Stimulated activated CD4-positive, alpha-beta T cell treated with anti-CD3 and anti-CD28 coated beads, Interleukin-2, amount 100 ng/mL, for 48 hours (primary cell): ENCODE results near the gene MLYCD.
A peak's percentile ranks its signal among the peaks of the same experiment; 100 is the strongest.

Experiments
- DNase-seq, 2 donors: peaks; one replicate each; pipeline ENCODE4 v3.0.0-alpha.2; 2020

The MLYCD gene

DNA sequence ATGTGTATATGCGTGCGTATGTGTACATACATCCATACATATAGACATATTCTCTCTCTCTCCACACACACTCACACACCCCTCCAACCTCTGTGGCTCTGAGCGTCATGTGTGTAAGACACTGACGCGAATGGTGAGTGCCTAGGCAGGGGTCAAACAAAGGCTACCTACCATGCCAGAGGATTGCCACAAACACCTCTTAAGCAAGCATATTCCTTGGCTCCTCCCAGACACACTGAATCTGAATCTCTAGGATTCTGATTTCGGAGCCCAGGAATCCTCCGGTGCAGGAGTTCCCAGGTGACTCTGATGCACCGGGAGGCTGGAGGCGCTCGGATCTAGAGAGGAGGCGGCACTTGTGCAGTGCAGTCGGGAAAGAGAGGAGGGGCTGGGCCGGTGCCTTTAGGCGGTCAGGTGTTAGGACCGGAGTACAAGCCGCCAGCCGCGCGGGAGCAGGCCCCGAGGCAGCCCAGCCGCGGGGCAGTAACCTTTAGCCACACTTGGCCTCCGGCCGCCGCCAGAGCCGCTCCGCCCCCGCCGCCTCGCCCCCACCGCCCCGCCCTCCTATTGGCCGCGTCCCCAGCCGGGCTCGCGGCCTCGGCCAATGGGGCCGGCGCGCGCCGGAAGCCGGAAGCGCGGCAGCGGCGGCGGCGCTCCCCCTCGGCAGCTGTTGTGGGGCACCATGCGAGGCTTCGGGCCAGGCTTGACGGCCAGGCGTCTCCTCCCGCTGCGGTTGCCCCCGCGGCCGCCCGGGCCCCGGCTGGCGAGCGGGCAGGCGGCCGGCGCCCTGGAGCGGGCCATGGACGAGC, at the start of gene MLYCD:
TSS of gene MLYCD (plus strand) at position 653 of the 809 bp plus-strand sequence. CDS start at position 683, 30 bp downstream.
- peak; percentile 55 to 62 for DNase-seq

DNA sequence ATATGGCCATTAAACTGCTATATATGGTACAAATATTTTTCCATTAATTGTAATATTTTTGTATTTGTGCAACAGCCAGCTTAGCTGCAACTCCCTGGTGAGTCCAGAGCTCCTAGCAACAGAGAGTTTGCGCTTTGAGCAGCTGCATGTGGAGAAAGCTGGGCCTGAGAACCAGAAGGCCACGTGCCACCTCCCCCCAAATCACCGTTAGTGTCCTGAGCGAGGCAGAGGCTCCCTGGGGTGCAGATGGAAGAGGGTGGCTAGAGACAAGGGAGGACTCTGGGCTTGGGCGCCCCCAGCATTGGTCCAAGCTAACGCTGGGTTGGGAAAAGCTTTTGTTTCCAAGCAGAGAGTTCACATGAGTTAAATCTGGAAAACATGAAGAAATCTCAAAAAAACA, 49.5 kb upstream of the MLYCD start:
- DNase-seq = no peak

DNA sequence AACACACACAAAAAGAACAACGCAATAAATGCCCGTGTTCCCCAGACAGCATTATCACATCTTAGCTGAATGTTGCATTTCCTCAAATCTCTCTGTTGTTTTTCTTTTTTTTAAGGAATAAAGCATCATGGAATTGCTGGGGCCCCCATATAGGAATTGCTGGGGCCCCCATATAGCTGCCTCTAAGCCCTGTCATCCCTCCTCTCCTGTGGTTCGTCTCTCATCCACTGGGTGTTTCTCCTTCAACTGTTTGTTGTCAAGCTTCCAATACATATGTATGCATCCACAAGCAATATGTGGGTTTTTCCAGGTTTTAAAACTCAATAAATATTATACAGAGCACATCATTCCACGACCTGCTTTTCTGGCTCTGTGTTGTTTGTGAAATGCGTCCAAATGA, 48.0 kb upstream of the MLYCD start:
- DNase-seq = no peak

DNA sequence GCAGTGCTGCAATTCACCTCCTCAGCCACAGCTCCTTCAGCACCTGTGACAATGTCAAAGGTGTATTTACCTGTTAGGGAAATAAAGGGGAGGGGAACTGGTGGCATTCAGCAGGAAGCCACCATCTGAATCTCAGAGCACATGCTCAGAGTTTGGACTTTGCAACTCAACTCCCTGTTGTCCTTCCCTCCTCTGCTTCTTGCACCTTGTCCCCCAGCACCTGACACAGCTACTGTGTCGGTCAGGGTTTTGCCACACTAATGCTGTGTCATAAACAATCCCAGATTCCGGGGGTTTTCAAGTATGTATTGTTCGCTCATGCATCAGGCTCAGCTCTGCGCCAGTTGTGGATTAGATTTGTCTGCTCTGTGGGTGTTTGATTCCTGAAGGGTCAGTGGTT, 47.4 kb upstream of the MLYCD start:
- DNase-seq = no peak

DNA sequence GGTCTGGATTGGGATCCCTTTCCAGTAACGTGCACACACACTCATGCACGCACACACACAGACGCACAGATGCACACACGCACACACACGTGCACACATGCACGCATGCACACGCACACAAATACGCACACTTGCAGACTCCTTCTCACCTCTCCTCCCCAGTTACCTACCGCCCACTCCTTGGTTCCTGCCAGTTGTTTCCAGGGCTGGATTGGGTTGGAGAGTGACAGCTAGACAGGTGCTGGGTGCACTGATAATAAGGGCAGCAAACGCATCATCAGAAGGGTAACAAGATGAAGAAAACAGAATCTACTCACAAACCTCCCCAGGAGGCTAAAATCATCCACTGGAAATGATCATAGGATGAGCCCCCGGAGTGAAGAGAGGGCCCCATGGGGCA, 46.1 kb upstream of the MLYCD start:
- DNase-seq = no peak

DNA sequence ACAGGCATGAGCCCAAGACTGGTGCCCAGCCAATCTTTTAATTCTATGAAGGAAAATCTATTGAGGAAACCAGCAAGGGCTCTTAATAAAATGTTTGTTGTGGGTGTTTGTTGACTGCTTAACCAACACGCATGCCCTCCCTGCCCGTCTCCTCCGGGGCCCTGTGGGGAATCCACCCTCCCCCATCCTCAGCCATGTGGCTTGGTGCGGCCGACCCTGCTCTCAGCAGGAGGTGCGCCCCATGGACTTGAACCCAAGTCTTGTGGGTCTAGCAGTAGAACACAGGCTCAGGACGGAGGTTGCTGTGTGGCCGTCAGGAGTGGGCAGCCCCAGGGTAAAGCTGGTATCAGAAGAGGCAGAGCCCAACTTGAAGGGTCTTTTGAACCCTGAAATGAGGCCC, 45.1 kb upstream of the MLYCD start:
- DNase-seq = no peak

DNA sequence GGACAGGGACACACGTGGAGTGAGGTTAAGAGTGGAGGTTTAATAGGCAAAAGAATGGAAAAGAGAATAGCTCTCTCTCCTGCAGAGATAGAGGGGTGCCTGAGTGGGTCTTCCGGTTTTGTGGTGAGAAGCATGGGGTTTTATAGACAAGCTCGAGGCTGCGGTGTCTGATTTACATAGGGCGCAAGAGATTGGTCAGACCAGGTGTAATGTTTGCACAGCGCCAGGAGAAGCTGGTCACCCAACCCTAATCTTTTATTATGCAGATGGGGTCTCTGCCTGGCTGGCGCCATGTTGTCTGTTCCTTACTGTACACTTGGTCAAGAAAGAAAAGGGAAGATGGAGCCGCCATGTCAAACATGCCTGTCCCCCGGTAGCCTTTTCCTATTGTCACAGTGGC, 44.5 kb upstream of the MLYCD start:
- DNase-seq = no peak

DNA sequence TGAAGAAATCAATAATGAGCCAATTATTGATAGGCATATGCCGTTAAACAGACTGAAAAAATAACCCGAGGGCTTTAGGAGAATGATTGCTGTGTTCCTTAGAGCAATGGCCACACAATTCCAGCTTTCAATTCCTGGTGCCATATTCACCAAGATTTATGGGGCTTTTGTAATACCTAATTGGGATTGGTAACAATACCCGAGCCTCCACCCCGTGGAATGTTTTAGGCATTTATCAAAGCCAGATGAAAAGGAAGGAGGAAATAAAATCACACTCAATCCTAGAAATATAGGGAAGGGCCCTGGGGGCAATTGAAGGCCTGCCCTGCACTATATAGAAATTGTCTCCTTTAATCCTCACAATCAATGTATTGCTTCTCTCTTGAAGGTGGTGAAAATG, 42.1 kb upstream of the MLYCD start:
- no peak for DNase-seq

DNA sequence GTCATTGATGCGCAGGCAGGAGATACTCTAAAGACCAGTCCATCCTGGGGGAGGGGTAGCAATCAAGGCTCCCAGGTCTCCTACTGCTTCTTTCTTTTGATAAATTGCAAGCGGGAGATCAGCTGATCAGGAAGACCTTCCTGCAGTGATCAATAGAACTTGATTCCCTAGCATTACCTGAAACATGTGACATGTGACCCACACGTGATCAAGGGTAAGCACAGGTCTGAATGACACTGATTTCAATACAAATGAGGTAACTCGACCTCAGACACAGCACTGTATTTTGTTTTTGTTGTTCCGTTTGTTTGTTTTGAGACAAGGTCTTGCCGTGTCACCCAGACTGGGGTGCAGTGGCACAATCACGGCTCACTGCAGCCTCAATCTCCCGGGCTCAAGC, 39.6 kb upstream of the MLYCD start:
- DNase-seq = no peak

DNA sequence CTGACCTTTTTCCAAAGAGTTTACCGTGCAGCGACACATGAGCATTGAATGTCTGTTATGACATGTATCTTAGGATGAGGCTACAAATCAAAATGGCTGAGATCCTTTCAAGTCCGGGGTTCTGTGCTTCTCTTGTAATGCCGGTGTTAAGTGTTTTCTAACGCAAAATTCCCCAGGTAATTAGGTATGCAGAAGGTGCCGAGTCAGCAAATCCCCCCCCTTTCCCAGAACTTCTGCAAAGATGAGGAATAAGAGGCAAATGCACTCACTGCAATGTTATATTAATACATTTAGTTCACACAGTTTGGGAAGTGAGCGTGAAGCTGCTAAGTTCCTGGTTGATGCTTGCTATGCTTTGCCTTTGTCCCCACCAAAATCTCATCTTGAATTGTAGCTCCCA, 36.3 kb upstream of the MLYCD start:
- DNase-seq = no peak

DNA sequence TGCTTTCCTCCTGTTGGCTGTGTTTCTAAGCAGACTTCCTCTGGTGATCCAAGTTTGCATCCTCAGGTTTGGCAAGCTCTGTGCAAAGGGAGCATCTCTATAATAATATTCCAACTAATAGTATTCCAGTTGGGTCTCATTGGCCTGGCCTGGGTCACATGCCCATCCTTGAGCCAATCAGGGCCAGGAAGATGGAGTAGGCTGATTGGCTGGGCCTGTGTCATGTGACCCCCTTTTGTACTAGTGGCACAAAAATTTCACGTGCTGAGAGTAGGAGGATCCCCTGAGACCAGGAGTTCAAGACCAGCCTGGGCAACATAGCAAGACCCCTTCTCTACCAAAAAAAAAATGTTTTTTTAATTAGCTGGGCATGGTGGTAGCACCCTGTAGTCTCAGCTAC, 35.2 kb upstream of the MLYCD start:
- no peak for DNase-seq

DNA sequence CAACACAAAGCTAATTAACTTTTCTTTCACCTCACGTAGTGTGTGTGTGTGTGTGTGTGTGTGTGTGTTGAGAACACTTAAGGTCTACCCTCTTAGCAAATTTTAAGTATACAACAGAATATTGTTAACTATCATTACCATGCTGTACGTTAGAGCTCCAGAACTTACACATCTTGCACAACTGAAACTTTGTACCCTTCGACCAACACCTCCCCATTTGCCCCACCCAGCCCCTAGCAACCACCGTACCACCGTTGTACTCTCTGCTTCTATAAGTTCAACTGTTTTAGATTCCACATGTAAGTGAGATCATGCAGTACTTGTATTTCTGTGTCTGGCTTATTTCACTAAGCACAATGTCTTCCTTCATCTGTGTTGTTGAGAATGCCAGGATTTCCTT, 28.1 kb upstream of the MLYCD start:
- DNase-seq = no peak

DNA sequence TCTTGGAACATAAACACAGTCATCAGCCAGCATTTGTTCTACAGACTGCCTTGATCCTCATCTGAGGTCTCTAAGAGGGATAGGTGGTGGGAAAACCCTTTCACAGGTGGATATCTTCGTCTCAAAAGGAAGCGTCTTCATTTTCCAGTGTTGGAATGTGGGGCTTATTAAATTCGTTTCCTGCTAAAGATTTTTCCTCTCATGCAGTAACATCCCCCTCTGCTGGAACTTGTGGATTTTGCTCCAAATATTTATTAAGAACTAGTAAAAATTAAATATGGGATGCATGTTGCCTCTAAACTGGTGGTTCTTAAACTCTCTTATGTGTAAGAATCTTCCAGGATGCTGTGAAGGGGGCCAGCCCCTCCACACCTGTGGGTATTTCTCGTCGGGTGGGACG, 20.1 kb upstream of the MLYCD start:
- no peak for DNase-seq

DNA sequence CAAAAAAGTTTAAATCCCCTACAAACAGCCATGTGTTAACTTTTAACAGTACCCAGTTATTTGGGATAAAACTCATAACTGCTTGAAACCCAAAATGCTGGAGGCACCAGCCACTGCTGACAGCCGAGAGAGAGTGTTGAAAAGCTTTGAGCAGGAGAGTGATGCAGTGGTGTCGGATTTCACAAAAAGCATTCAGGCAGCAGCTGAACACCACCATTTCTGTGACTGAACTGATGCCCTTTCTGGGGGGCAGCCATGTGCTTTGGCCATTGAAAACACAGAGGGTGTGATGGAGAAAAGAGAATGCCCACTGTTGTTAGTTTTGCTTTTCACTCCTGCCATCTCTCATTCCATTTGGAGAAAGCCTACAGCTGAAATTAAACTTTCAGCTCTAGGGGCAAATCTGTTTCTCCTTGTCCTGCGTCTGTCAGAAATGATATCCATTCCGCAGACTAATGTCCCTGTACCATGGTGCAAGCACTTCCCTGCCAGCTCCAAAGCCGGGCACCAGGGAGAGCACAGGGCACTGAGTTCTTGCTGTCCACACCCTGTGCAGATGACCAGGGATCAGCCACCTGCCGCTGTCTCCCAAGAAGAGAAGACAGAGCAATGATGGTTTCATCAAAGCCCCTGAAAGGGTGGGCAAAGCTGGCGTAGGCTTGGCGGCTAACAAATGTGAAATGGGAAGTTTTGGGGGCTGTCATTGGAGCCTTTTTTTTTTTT, 16.6 kb upstream of the MLYCD start:
- no peak for DNase-seq

DNA sequence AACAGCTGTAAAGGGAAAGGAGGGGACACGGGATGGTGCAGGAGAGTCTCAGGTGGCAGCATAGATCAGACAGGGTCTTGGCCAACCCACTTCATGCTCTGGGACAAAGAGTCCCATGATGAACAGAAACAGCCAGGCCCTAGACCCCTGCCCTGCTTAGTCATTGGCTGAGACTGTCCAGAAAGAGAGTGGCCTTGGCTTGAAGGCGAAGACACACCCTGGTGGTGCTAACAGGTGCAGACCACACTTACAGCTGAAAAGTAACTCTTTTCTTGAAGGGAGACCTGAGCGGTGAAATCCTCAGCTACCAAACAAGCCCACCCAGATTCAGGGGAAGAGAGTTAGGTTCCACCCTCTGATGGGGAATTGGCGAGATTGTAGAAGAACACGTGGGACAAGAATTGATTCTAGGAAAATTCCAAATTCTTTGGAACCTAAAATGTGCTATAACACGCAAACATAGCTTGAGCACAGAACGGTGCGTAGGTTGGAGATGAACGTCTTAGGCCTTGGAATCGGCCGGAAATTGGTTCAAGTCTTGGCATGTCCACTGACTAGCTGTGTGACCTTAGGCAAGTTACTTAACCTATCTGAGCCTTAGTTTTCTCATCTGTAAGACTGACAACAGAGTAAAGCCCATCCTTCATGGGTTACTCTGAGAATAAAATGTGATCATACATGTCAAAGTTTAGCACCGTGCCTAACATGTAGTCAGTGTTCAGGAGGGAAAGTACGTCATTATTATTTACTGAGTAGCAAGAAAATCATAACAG, 12.5 kb upstream of the MLYCD start:
- no peak for DNase-seq

DNA sequence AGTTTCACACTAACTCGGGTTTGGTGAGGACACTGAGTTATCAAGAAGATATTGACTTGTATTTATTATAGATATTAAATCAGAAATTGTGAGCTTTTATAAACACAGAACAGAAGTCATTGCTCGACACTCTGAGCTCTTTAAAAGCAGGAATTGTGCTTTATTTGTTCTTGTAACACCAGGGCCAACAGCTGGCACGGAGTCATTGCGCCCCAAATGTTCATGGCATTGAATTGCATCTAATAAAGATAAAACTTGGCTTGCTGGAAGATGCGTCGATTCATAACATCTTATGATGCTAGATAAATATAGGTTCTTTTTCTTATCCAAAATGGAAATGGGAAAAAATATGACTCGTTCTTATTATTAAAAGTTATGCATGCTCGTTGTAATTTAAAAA, 11.8 kb upstream of the MLYCD start:
- DNase-seq = no peak

DNA sequence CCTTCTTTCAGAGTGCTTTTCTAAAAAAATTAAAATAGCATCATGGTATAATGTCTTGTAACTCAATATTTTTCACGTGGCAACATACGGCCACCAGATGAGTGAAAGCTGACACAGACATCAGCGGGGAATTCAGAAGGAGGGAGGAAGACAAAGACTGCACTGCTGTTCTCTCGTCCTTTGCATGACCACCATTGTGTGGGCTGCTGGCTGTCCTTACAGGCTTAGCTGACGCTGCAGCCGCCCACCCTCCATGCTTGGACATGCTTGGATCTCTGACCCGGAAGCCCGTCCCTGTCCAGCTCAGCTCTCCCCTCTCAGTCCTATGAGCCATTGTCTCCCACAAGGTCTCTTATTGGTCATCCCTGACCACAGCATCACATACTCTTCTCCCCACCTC, 11.4 kb upstream of the MLYCD start:
- DNase-seq = no peak

DNA sequence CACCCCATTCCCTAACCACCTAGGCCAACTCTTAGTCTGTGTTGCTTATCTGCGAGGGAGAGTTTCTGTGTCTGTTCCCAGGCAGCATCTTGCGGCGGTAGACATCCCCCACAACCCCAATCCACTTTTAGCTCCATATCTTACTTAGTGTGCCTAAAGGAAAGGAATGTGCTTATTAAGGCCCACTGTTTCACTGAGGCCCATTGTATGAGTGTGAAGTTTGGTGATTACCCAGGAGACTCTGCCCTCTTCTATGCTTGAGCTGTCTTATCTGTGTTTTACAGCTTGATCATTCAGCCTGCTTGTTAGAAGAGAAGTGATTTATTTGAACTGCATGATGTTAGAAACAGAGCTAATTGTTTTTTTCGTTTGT, 10.3 kb upstream of the MLYCD start:
- no peak for DNase-seq

DNA sequence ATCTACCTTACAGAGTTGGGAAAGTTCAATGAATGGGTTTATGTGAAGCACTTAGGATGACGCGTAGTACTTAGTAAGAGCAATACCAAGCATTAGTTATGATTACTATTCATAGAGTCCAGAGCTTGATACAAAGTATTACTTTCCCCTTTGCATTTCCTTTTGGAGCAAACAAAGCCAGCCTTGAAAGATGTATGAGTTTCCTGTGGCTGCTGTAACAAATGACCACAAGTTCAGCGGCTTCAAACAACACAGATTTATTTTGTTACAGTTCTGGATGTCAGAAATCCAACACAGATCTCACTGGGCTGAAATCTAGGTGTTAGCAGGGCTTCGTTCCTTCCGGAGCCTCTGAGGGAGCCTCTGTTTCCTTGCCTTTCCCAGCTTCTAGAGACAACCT, 8.6 kb upstream of the MLYCD start:
- DNase-seq = no peak

DNA sequence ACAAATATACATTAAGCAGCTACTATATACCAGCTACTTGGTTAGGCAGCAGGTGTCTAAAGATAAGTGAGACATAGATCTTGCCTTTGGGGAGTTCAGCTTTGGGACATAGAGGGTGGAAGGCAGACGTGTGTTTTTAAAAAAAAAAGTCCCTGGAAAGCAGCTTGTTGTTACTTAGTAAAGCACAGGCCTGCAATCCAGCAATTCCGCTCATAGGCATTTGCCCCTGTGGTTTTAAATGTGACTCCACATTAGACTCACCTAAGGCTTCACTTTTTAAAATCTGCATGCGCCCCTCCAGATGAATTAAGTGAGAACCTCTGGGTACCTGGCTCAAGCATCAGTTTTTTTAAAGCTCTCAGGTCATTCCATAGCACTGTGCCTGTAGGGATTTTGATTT, 7.2 kb upstream of the MLYCD start:
- DNase-seq = no peak

DNA sequence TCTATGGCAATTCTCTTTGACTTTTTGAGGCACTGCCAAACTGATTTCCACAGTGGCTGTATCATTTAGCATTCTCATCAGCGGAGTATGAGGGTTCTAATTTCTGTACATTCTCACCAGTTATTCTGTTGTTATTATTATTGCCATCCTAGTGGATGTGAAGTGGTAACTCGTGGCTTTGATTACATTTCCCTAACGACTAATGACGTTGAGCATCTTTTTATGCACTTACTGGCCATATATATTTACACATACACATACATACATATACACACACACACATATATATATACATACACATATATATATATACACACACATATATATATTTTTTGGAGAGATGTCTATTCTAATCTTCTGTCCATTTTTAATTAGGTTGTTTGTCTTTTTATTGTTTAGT, 3.7 kb upstream of the MLYCD start:
- DNase-seq = no peak

DNA sequence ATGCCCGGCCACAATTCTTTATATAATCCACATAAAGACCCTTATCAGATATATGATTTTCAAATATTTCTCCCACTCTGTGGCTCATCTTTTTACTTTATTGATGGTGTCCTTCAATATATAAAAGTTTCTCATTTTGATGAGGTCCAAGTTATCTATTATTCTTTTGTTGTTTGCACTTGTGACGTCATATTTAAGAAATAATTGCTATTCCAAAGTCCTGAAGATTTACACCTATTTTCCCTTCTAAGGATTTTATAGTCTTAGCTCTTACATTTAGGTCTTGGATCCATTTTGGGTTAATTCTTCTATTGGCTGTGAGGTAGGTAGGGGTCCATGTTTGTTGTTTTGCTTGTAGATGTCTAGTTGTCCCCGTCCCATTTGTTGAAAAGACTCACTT, 3.0 kb upstream of the MLYCD start:
- no peak for DNase-seq

DNA sequence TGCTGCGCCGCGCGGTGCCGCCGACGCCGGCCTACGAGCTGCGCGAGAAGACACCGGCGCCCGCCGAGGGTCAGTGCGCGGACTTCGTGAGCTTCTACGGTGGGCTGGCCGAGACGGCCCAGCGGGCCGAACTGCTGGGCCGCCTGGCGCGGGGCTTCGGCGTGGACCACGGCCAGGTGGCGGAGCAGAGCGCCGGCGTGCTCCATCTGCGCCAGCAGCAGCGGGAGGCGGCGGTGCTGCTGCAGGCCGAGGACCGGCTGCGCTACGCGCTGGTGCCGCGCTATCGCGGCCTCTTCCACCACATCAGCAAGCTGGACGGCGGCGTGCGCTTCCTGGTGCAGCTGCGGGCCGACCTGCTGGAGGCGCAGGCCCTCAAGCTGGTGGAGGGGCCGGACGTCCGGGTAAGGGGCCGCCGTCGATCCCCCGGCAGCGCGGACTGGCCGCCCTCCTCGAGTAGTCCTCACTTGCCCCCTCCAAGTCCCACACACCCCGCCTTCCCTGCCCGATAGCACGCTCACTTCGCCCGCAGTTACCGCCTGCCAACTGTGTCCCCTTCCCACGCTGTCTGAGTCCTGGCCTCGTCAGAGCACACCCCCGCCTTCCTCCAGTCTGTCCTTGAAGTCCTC, 470 bp downstream of the MLYCD start:
- peak; percentile 10 for DNase-seq

DNA sequence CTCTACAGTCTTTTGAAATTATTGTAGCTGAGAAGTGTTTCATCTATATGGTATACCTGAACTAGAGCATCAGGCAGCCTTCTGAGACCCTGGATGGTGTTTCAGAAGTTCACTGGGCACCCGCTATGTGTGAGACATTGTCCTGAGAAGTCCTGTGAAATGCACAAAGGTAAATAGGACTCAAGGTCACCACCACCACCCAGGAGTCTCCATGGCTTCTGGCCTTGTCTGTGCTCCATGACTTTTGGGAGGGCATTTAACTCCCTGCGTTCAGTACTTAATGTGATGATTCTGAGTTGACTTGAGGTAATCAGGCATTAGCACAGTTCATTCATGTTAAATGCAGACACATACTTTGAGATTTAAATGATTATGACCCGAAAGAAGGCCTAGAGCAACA, 1.1 kb downstream of the MLYCD start:
- no peak for DNase-seq
